Liver (tissue), 3 donors: ENCODE results near the gene TRAFD1.

ENCODE experiments used
- CTCF ChIP-seq: fragments of 150-350 bp; IDR thresholded peaks from 2 replicates; pipeline ENCODE4 v1.5.1; 2017; ENCODE audit warnings: improper control_type of control experiment, low read depth, low read length; ENCODE audit not compliant: missing input control
- FOXA1 ChIP-seq: IDR thresholded peaks from 2 replicates; pipeline ENCODE4 v1.6.1; 2016; ENCODE audit warnings: antibody characterized with exemption
- JUND ChIP-seq, 2 donors: IDR thresholded peaks; 2 replicates each; pipeline ENCODE4 v1.6.1; 2016; ENCODE audit warnings: antibody characterized with exemption in 2 of 2
- MAX ChIP-seq: IDR thresholded peaks from 2 replicates; pipeline ENCODE4 v1.6.1; 2016; ENCODE audit warnings: antibody characterized with exemption
- REST ChIP-seq: IDR thresholded peaks from 2 replicates; pipeline ENCODE4 v1.6.1; 2016; ENCODE audit warnings: antibody characterized with exemption, mild to moderate bottlenecking
- SP1 ChIP-seq: IDR thresholded peaks from 2 replicates; pipeline ENCODE4 v1.6.1; 2018; ENCODE audit warnings: antibody characterized with exemption, mild to moderate bottlenecking
- TAF1 ChIP-seq: conservative IDR thresholded peaks from 2 replicates; pipeline ENCODE4 v1.6.1; 2016; ENCODE audit warnings: antibody characterized with exemption, mild to moderate bottlenecking
- donor health status: healthy.
- donor health status: healthy.

GRCh38 chr12:112121780-112122565, 3.4 kb upstream of the TRAFD1 start:
- TF ChIP-seq JUND (IDR thresholded peaks at IDR 0.05), result no peak
- no peak for TF ChIP-seq CTCF
- TF ChIP-seq REST, result no peak
- no peak for TF ChIP-seq MAX
- no peak for TF ChIP-seq TAF1
- TF ChIP-seq SP1, result no peak
- TF ChIP-seq FOXA1, result no peak
